GM12891 (cell line): Measurements from ENCODE around the gene CTTN.

Source experiments
- POLR2A ChIP-seq: IDR thresholded peaks from 2 replicates; pipeline ENCODE4 v1.6.1; 2011; ENCODE audit warnings: low read depth, low read length, control low read depth
- POLR2AphosphoS5 ChIP-seq: IDR thresholded peaks from 2 replicates; pipeline ENCODE4 v1.6.1; 2011; ENCODE audit warnings: low read depth, low read length, control low read depth
- TAF1 ChIP-seq: IDR thresholded peaks from 2 replicates; pipeline ENCODE4 v1.6.1; 2011; ENCODE audit warnings: low read depth, low read length, control low read depth

- TF ChIP-seq TAF1, result no peak
- no peak for TF ChIP-seq POLR2AphosphoS5
- no peak for TF ChIP-seq POLR2A
Measured at GRCh38 chr11:70419307-70420007, 21.1 kb downstream of the CTTN start.
